ENCODE results near the gene DAB2IP.
"Not testable (repeated sequence)": the region's sequence is repeated elsewhere in the genome, so short reads cannot be mapped to it uniquely, and the experiment has no call there.

DAB2IP gene

DNA sequence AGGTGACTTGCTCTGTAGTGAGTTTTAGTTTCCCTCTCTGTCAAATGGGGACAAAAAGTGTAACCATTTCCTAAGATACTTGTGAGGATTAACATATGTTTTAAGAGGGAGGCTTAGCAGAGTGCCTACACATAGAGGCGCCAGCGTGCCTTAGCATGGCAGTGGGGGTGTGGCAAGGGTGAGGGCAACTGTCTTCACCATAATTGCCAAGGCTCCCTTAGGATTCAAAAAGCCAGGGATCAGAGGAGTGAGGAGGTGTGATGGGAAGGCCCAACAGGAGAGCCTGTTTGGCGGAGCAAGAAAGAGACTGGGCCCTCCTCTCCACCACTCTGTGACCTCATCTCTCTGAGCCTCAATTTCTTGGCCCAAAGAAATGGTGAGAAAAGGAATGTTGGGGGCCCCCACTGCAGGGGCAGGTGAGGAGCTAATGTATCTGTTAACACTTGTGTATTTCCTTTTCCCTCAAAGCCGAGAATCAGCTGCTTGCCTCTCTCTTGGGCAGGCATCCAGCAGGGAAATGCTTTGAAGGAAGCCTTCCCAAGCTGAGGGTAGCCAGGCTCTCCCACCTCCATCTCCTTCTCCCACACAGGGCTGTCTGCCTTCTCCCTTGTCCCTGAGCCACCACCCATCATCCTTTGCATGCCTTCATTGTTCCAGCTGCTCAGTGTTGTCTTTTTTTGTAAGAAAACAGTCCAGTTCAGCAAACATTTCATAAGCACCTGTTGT is 76.0 kb downstream of the DAB2IP start:
- no peak for DNase-seq (ENCODE audit: low read depth)

DNA sequence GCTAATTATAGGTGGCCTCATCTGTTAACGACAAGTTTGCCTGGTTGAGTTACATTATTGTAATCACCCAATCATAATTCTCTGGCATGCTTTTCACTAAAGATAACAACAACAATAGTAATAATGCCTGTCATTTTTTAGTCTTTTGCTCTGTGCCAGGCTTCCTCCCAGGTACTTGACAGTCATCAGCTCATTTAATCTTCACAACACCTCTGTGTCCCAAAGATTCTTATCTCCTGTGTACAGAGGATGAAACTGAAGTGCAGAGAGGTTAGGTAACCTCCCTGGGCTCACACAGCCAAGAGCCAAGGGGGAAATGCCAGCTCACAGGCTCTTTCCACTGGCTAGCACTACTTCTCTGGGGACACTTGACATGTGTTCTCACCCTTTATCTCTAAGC is 77.5 kb downstream of the DAB2IP start:
- DNase-seq (ENCODE audit: low read depth) = no peak

DNA sequence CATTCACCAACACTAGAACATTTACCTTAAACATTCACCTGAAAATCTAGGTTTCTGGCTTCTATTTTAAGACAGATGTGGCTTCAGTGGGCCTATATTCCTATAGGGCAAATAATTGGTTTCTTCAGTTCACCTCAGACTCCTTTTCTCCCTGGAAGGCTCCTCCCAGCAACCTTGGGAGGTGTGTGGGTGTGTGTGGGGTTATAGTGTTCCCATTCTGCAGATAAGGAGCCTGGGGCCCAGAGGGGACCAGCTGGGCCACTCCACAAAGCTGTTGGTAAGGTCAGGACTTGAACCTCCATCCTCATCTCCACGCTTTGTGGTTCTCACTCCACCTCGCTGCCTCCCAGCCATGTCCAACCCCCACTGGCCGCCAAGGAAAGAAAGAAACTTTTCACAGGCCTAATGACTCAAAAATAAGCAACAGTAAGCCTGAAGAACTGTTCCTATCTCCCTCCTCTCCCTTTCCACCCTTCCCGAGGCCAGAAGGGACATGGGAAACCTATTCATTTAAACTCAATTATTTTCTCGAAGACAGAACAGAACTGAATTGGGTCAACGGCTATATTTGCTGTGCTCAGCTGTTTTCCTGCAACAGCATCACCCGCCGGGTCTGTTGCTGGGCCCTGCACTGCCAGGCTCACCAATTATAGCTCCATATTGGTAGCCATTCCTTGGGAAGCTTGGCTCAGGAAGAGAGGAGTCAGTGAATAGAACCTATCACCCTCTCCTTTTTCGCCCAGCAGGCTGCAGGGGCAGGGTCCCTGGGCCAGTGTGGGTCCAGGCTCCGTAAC is 78.5 kb downstream of the DAB2IP start:
- DNase-seq (ENCODE audit: low read depth) = no peak

DNA sequence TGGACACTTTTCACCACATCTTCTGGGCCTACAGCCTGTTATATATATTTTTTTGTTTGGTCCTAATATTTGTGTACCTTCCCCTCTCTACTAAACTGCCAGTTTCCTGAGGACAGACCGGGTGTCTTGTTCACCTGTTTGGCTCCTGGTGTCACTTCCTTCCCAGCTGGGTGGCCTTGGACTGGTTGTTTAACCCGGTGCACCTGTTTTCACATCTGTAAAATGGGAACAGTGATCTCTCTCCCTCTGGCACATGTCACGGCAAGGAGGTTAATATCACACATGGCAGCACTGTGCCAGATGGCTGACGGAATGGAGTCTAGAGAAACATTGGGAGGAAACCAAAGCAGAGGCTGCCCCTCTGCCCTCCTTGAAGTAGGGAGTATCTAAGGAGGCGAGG is 79.7 kb downstream of the DAB2IP start:
- DNase-seq (ENCODE audit: low read depth) = no peak

DNA sequence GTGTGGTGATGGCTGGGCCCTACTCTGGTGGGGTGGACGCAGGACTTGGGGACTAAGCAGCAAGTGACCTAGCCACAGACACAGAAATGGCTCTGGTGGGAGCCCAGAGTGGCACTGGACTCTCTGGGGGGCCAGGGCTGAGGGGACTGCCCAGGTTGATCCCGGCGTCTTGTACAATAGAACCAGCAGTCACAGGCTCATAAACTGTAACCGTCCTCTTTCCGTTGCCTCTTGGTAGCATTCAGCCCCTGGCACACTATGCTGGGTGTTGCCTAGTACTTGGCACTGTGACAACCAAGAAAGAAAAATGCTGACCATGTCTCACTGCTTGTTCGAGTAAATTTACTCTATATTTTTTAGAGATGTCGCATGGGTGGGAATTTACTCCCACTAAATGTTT is 80.5 kb downstream of the DAB2IP start:
- DNase-seq (ENCODE audit: low read depth) = no peak

DNA sequence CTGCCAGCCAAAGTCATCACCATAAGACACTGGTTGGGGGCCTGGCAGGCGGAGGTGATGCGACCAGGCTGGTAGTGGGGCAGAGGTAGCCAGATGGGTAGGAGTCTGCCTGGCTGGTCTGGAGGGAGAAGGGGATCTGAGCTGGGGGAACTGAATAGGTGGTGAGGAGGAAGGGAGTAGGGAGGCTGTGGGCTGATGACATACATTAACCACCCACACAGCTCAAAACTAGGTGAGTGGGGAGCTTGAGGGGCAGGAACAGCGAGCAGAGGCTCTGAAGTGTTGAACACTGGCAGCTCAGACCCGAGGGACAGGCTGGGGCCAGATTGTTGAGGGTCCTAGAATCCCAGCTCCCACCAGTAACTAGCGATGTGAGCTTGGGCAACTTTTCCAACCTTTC is 81.0 kb downstream of the DAB2IP start:
- DNase-seq (ENCODE audit: low read depth) = no peak

DNA sequence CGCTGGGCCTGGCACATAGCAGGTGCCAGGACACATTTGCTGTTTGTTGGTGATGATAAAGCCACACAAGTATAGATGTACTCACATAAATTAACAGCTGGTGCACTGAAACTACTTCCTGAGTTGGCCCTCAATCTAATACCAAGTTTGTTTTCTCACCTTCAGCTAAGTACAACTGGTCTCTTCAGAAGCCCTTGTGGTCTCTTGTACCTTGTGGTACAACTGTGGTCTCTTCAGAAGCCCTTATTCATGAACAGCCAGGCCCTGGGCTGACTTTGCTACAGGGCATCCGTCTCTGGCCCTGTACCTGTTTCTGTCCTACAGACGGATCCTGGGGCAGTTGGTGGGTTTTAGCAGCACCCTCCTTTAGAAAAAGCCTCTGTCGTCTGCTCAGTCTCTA is 81.5 kb downstream of the DAB2IP start:
- no peak for DNase-seq (ENCODE audit: low read depth)

DNA sequence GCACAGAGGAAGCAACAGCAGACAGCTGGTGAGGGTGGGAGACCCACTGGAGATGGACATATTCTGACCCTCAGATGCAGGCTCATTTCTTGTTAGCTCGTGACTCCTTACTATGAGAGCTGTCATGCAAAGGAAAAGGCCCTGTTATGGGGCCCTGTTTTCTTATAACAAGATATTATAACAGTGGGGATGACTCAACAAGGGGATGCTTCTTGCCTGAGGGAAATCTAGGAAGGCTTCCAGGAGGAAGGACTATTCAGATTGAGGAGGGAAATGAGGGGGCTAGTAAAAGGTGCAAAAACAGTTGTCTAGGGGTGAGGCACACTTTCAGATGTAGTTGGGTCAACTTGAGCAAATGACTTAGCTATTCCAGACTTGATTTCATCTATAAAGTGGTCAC is 83.0 kb downstream of the DAB2IP start:
- DNase-seq (ENCODE audit: low read depth) = no peak

DNA sequence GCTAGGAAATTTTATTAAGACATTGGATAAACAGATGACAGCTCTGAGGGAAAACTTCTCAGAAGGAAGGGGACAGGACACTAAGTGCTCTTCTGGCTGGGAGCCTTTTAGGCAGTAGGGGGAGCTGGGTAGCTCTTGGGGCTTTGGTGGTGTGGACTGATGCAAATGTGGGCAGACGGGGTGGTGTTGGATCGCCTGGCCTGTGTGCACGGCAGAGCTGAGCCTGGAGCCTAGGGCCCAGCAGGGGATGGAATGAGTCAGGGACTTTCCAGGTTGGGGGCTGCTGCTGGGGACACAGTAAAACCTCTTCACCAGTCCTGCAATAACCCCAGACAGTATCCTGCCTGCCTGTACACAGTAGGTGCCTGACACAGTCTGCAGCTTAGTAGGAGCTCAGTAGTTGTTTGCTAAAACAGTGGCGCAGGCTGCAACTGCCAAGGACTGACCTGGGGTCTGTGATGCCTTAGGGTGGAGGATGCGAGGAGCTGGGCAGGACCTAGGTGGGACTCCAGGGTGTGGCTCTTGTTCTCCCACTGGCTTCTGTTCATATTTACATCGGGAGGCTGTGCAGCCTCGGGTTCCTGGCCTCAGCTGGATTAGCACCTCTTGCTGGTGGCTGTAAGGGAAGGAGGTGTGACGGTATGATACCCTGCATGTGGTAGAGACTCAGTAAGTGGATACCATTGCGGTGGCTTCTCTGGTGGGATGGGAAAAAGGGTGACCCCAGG is 83.8 kb downstream of the DAB2IP start:
- DNase-seq (ENCODE audit: low read depth) = no peak

DNA sequence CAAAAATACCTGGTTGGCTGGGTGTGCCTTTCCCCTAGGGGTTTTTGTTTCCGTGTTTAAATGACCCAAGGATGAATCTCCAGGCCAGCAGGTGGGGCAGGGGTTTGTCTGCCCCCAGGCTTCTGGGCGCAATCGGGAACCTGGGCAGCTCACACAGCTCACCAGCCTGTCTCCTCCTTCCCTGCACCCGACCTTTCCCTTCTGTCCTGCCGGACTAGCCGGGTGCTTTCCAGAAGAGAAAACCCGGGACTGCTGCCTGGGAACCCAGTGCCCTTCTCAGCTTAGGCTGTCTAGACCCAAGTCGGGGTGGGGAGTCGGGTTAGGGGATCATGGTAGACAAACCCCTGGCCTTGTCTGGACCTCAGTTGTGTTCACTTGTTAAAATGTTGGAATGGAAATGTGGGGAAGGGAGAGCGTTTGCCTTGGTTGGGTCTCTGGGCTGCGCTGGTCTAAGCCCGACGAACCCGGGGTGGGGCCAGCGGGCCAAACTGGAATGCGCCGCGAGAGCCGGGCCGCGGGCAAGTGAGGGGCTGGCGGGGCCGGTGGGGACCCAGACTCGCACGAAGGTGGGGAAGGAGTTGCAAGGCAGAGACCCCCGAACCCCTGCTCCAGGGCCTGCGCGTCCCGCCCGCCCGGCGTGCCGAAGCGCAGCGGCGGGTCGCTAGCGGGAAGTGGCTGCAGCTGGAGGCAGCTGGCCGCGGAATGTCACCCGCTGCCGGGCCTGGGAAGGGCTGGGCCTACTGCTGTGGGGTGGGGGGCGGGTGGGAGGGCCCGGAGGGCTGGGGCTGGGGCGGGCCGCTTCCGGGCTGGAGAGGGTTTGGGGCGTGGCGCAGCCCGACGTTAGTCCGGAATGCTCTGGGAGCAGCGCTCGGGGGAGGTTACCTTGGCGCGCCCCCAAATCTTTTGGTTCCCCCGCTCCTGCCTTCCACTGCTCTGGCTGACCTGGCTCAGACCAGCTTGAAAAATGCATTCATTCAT is 84.6 kb downstream of the DAB2IP start:
- DNase-seq (ENCODE audit: low read depth) = no peak

DNA sequence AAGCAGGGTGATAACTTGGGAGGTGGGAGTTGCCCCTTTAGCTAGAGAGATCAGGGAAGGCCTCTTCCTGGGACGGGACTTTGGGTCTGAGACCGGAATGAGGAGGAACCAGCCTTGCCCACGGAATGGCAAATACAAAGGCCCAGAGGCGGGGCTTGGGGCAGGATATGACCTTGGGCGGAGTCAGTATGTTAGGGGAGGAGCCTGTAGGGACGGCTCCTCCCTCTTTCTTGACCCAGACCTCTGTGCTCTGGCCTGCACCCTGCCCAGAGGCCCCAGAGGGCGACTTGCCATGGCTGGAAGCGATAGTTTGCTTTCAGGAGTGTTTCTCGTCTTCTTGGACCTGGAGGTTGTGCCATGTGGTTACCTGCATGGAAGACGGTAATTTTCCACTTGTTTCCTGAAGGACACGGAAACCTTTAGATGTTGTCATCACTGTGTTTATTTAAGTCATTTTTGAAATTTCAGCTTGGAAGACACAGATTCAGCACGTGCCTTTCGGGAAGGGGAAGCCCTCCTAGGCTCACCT is 85.6 kb downstream of the DAB2IP start:
- no peak for DNase-seq (ENCODE audit: low read depth)

DNA sequence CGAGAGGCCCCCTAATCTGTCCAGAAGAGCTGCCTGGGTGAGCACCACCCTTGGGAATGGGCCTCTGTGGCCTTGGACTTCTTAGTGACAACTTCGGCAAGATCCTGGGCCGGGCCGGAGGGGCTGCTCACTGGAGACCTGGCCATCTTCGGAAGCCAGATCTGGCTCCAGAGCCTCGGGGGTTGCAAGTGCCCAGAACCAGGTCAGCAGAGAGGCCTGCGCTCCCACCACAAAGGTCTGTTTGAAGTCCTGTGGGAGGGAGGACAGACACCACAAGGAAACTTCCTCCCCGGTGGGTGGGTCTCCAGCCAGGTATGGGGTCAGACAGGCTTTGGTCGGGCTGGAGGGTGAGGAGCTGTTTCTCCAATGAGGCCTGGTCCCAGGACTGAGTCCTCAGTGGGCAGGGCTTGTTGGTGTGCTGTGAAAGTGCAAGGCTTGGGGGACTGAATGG is 86.1 kb downstream of the DAB2IP start:
- no peak for DNase-seq (ENCODE audit: low read depth)

DNA sequence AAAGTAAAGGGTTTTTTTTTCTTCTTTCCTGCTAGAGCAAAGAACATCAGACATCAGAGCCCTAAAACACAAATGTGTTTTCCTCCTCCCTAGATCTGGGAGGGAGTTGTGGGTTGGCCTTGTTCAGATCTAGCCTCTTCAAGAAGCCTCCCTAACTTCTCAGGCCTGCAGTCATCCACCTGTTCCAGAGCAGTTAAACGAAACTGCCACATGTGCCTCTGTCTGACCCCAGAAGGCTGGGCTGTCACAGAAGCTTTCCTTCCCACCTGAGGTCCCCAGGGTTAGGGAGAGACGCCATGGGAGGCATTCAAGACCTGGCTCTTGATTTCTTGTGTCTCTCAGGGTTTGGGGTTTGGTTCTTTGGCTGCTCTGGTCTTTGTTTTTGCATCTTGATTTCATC is 87.0 kb downstream of the DAB2IP start:
- DNase-seq (ENCODE audit: low read depth) = no peak

DNA sequence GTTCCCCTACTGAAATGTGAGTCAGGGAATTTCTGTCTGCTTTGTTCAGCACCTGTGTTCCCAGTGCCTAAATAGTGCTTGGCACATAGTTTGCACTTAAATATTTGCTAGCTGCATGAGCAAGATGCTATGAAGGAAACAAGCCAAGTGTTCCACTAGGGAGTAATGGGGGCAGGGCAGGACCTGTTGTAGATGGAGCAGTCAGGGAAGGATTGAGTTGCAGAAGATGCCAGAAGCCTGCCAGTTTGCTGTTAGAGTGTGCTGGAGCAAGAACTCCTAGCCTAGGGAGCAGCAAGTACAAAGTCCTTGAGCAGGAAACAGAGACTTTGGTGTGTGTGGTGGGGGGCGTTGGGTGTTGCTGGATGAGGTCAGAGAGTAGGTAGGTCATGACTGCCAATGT is 87.5 kb downstream of the DAB2IP start:
- no peak for DNase-seq (ENCODE audit: low read depth)

DNA sequence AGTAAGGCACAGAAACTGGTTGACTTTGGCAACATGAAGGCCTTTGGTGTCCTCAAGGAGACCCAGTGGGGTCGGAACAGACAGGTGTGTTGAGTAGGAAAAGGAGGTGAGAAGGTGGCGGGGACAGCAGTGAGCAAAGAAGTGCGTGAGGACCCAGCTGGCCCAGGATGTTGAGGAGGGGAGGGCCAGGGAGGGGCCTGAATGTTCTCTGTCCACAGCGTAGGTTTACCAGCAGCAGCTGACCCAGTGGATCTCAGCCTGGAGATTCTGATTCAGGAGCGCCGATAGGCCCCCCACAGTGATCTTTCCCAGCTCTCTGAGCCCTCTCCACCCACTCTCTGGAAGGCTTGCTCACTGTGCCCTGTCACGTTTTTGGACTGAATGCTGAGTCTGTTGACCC is 88.5 kb downstream of the DAB2IP start:
- DNase-seq (ENCODE audit: low read depth) = no peak

DNA sequence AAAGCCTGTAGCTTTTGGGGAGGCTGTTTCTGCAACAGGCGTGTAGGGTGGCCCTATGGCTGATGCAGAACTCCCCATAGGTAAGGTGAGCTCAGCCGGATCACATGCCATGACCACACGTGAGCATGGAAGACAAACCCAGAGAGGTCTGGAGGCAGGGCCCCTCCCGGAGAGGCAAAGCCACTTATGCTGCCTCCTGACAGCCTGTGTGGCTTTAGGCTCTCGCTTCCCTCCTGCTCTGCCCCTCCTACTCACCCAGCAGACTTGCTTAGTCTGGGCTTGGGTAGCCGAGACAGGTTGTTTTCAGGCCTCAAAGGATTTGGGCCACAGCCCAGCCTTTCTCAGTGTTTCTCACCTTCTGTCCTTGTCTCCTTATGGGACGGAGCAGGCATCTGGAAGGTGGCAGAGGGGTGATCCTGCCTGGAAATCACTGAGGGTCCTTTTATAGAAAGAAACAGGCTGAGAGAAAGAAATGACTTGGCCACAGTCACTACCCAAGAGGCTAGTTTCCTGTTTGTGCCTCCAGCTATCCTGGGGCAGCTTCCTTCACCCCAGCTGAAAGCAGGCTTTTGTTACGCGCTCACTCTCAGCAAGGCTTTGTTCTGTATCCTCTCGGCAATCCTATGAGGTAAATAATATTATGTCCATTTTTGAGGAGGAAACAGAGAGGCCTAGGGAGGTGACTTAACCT is 89.9 kb downstream of the DAB2IP start:
- no peak for DNase-seq (ENCODE audit: low read depth)

DNA sequence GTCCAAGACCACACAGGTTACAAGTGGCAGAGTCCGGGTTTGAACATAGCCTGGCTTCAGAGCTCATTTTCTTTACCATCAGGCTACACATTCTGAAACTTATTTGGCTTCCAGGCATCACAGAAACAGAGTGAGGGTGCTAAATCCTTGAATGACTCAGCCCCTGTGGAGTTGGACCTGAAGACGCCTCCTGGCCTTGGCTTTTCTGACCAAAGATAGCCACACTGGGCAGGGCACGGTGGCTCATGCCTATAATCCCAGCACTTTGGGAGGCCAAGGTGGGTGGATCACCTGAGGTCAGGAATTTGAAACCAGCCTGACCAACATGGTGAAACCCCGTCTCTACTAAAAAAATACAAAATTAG is 90.5 kb downstream of the DAB2IP start:
- DNase-seq (ENCODE audit: low read depth) = not testable (repeated sequence)

DNA sequence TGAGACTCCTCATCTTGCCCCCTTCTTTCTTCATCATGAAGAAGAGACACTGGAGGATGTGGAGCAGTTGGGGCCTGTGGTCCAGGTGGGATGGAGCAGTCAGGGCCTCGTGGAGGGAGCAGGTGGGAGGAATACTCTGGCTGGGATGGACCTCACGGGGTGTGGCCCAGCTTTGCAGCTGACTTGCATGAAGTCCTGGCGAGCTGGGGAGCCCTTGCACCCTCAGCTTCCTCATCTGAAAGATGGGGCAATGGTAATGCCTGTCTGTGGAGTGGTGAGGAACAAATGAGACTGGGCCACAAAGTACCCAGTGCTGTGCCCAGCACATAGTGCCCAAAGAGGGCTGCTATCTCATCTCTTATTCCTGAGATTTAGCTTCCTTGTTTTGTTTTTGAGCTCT is 91.5 kb downstream of the DAB2IP start:
- no peak for DNase-seq (ENCODE audit: low read depth)

DNA sequence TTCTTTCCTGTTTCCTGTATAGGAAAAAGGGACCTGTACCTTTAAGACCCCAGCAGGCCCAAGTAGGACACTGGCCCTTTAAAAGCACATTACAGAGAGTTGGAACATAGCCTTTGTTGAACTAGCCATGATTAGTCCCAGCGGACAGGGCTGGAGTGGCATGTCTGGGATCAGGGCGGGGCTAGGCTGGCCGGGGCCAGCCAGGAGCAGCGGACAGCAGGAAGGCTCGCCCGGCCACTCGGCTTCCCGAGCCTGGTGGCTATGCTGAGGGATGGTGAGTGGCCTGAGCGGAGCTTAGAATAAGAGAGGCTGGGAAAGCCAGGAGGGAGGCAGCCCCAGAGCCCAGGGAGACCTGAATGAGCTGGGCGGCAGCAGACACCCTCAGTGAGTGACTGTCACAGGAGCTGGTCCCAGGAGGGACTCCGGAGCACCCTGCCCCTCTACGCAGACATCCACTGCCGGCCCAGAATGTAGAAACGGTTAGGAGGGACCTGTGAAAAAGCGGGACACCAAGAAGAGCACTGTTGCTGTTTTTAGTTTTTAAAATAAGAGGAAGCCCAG is 92.1 kb downstream of the DAB2IP start:
- DNase-seq (ENCODE audit: low read depth) = no peak

DNA sequence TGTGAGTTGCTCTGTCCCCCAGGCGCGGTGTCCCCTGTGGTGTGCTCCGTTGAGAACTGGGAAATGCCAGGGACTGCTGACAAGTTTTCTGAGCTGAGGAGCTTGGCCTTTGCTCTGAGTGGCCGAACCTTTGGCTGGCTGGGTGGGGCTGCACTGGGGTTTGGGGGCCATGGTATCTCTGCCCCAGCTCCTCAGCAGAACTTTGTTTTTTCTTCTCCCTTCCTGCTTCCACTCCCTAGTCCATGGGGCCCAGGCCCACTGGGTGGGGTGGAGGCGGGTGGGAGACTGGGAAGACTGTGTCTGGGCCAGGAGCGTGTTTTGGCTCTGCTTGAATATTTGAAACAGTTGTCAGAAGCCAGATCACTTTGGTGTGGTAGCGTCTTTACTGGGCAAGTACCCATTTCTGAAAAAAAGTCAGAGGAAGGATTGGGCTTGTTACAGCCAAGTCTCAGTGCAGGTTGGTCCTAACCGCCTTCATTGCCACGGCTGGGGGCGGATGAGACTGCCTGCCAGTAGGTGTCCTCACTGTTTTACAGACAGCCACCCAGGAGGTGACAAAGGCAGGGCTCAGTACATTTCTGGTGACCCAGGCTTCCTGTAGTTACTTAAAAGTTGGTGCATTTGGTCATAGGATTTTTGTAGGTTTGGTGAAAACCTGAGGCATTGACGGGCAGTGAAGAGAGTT is 92.7 kb downstream of the DAB2IP start:
- no peak for DNase-seq (ENCODE audit: low read depth)
